HCT116 (cell line): Measurements from ENCODE around the gene HDAC10. TPM values are rescaled to one million over a fixed set of nuclear protein-coding genes. Genes with fewer than 3 reads are reported as not detected.
A peak's percentile ranks its signal among the peaks of the same experiment; 100 is the strongest.

ENCODE experiments used
- ATAC-seq: fragments of 200-7000 bp; cut with Tn5 transposase; 2 replicates; pipeline ENCODE4 v1.9.1; 2020; ENCODE audit warnings: mild to moderate bottlenecking, moderate library complexity
- BruUV-seq: library from RNA; stranded (reverse); fragments of 400-500 nt; replicated peaks from 2 replicates; lab custom pipeline; 2021; lab: Mats Ljungman, UMichigan
- CTCF ChIA-PET: fragments of 300-600 bp; sonication (Branson Sonifier 250); formaldehyde crosslinking; loops from one replicate; lab custom pipeline; 2021; ENCODE audit warnings: antibody characterized with exemption; lab: Charles Lee
- POLR2A ChIA-PET: fragments of 300-600, 350-600 bp; sonication (Branson Sonifier 250); formaldehyde crosslinking; loops from one replicate; lab custom pipeline; 2021; ENCODE audit warnings: antibody characterized with exemption; lab: Charles Lee
- RAD21 ChIA-PET, 2 experiments: fragments of 300-600 bp; sonication (Branson Sonifier 250); formaldehyde crosslinking; loops; one replicate each; lab custom pipeline; 2023; ENCODE audit warnings: low total read pairs in 2 of 2; ENCODE audit not compliant: uncharacterized antibody in 2 of 2, unreplicated experiment in 2 of 2, low non-redundant PET in 1 of 2; lab: Charles Lee
- DNase-seq: peaks from one replicate; pipeline ENCODE4 v3.0.0-alpha.2; 2010; ENCODE audit warnings: low read depth, low spot score
- H2AFZ ChIP-seq: fragments of 200-600 bp; shearing (Covaris generic), sonication (generic); 2 replicates; pipeline ENCODE4 v1.6.1; 2017; ENCODE audit warnings: low read depth, mixed run types, mixed read lengths, antibody characterized with exemption, low read length; ENCODE audit not compliant: poor library complexity, severe bottlenecking
- H3K27ac ChIP-seq: 2 replicates; pipeline ENCODE4 v1.5.1; 2012; ENCODE audit warnings: low read depth, low read length
- H3K27me3 ChIP-seq: fragments of 200-600 bp; sonication (generic); 2 replicates; pipeline ENCODE4 v1.6.1; 2016; ENCODE audit warnings: mixed run types, low read length, mixed read lengths; ENCODE audit not compliant: insufficient read depth
- H3K36me3 ChIP-seq, 2 experiments: fragments of 200-500 bp in 1 of 2; fragments of 200-600 bp in 1 of 2; sonication (Bioruptor generic) in 1 of 2; sonication (generic) in 1 of 2; 2 replicates each; pipeline versions ENCODE4 v1.5.1 to v1.6.1; 2014 to 2016; ENCODE audit warnings: low read length in 2 of 2, inconsistent platforms in 1 of 2, mixed read lengths in 1 of 2, mixed run types in 1 of 2; ENCODE audit not compliant: insufficient read depth in 2 of 2, control insufficient read depth in 1 of 2
- H3K4me1 ChIP-seq, 2 experiments: fragments of 200-600 bp in 1 of 2; sonication (generic) in 1 of 2; 2 replicates each; pipeline versions ENCODE4 v1.5.1 to v1.6.1; 2012 to 2017; ENCODE audit warnings: low read length in 2 of 2, inconsistent platforms in 1 of 2, mild to moderate bottlenecking in 1 of 2, mixed read lengths in 1 of 2, mixed run types in 1 of 2, moderate library complexity in 1 of 2; ENCODE audit not compliant: insufficient read depth in 2 of 2, control insufficient read depth in 1 of 2
- H3K4me2 ChIP-seq: fragments of 200-600 bp; sonication (generic); 2 replicates; pipeline ENCODE4 v1.6.1; 2017; ENCODE audit warnings: mixed run types, low read length, mixed read lengths
- H3K4me3 ChIP-seq, 2 experiments: fragments of 200-600 bp in 1 of 2; sonication (generic) in 1 of 2; replicated peaks in 1 of 2; 2 replicates each; pipeline ENCODE4 v1.5.1; 2011 to 2016; ENCODE audit warnings: low read length in 2 of 2, control low read depth in 1 of 2, low read depth in 1 of 2, mild to moderate bottlenecking in 1 of 2, mixed read lengths in 1 of 2, mixed run types in 1 of 2
- H3K79me2 ChIP-seq: fragments of 200-600 bp; sonication (generic); 2 replicates; pipeline ENCODE4 v1.6.1; 2017; ENCODE audit warnings: mild to moderate bottlenecking, mixed run types, low read length, moderate library complexity, mixed read lengths; ENCODE audit not compliant: insufficient read depth
- H3K9ac ChIP-seq: fragments of 200-600 bp; sonication (generic); 2 replicates; pipeline ENCODE4 v1.6.1; 2016; ENCODE audit warnings: low read length, mixed read lengths
- H3K9me2 ChIP-seq: fragments of 200-600 bp; sonication (generic), shearing (Covaris generic); 2 replicates; pipeline ENCODE4 v1.6.1; 2017; ENCODE audit warnings: mixed run types, mild to moderate bottlenecking, moderate library complexity; ENCODE audit not compliant: insufficient read depth
- H3K9me3 ChIP-seq, 2 experiments: fragments of 200-500 bp in 1 of 2; fragments of 200-600 bp in 1 of 2; sonication (Bioruptor generic) in 1 of 2; sonication (generic) in 1 of 2; 2 replicates each; pipeline ENCODE4 v1.6.1; 2014 to 2017; ENCODE audit warnings: low read length in 2 of 2, mixed read lengths in 2 of 2, inconsistent platforms in 1 of 2, low read depth in 1 of 2, mild to moderate bottlenecking in 1 of 2, mixed run types in 1 of 2, moderate library complexity in 1 of 2; ENCODE audit not compliant: control insufficient read depth in 1 of 2, insufficient read depth in 1 of 2
- H4K20me1 ChIP-seq: fragments of 200-600 bp; sonication (generic), shearing (Covaris generic); 2 replicates; pipeline ENCODE4 v1.6.1; 2017; ENCODE audit warnings: mixed run types, mild to moderate bottlenecking, moderate library complexity; ENCODE audit not compliant: insufficient read depth
- ATF3 ChIP-seq: IDR thresholded peaks from 2 replicates; pipeline ENCODE4 v1.6.1; 2012
- CBX3 ChIP-seq: IDR thresholded peaks from 2 replicates; pipeline ENCODE4 v1.6.1; 2012; ENCODE audit warnings: low read depth
- CEBPB ChIP-seq: IDR thresholded peaks from 2 replicates; pipeline ENCODE4 v1.6.1; 2012; ENCODE audit warnings: low read depth
- ELF1 ChIP-seq: IDR thresholded peaks from 2 replicates; pipeline ENCODE4 v1.6.1; 2012; ENCODE audit warnings: low read depth, borderline replicate concordance
- MAX ChIP-seq: IDR thresholded peaks from 2 replicates; pipeline ENCODE4 v1.6.1; 2012
- POLR2A ChIP-seq: IDR thresholded peaks from 2 replicates; pipeline ENCODE4 v1.7.0; 2011; ENCODE audit warnings: borderline replicate concordance; ENCODE audit not compliant: insufficient read depth, insufficient read length; ENCODE audit errors: extremely low read depth
- POLR2AphosphoS5 ChIP-seq: IDR thresholded peaks from 2 replicates; pipeline ENCODE4 v1.6.1; 2011; ENCODE audit warnings: mild to moderate bottlenecking, low read depth, low read length, moderate library complexity
- RAD21 ChIP-seq: IDR thresholded peaks from 2 replicates; pipeline ENCODE4 v1.6.1; 2012; ENCODE audit warnings: low read depth, mild to moderate bottlenecking
- SIN3A ChIP-seq: IDR thresholded peaks from 2 replicates; pipeline ENCODE4 v1.6.1; 2012; ENCODE audit warnings: low read depth
- SRF ChIP-seq: IDR thresholded peaks from 2 replicates; pipeline ENCODE4 v1.6.1; 2012; ENCODE audit warnings: low read depth
- TCF7L2 ChIP-seq: IDR thresholded peaks from 2 replicates; pipeline ENCODE4 v1.7.0; 2011; ENCODE audit warnings: borderline replicate concordance, inconsistent platforms; ENCODE audit not compliant: insufficient read depth, insufficient read length; ENCODE audit errors: extremely low read depth
- YY1 ChIP-seq: IDR thresholded peaks from 2 replicates; pipeline ENCODE4 v1.6.1; 2011; ENCODE audit warnings: low read length, low read depth, moderate library complexity, mild to moderate bottlenecking; ENCODE audit not compliant: insufficient replicate concordance; ENCODE audit errors: extremely low read depth
- ZBTB33 ChIP-seq: IDR thresholded peaks from 2 replicates; pipeline ENCODE4 v1.6.1; 2011; ENCODE audit warnings: mild to moderate bottlenecking, low read length, moderate library complexity; ENCODE audit not compliant: insufficient replicate concordance; ENCODE audit errors: extremely low read depth
- intact Hi-C: fragments of 100-400 bp; cut with micrococcal nuclease; formaldehyde crosslinking; loops from 2 replicates; pipeline ENCODE4 v1.10.0; 2022
- total RNA-seq: library from RNA; stranded (reverse); gene quantifications from one replicate; pipeline ENCODE4 v1.2.1, GENCODE V29; 2021; ENCODE audit not compliant: unreplicated experiment

Gene HDAC10
- total RNA-seq, 1 experiment from 2014 or later = 67.5 TPM

GRCh38 chr22:50242406-50242949, 8.6 kb downstream of the HDAC10 start:
- Histone ChIP-seq H3K27me3 (no peaks in the 10 kb centered on the region), H3K27ac (no peak overlapping the region), H3K4me2 (peak overlapping the region; percentile 92; the same call in 1 of the 2 replicates), H3K9me2 (no peaks in the 10 kb centered on the region), H2AFZ (no peak overlapping the region), H4K20me1 (no peaks in the 10 kb centered on the region)
- CTCF ChIA-PET = interaction anchor here (0.7 kb wide), 1 partner anchor 310 kb away, joined by 5 read pairs; no protein-coding TSS in a partner anchor
- POLR2A ChIA-PET = no interaction called here
- intact Hi-C loops = no loop called here
- DNase-seq = no peak
- BruUV-seq = no TSS peak
- TF ChIP-seq ZBTB33 = no peak
- no peak for TF ChIP-seq SIN3A
- TF ChIP-seq SRF = no peak
- TF ChIP-seq YY1 = no peak
- no peak for TF ChIP-seq RAD21
- TF ChIP-seq TCF7L2 = no peak
- TF ChIP-seq CBX3 = no peak
- TF ChIP-seq POLR2AphosphoS5 = no peak
- TF ChIP-seq ELF1 = no peak
- TF ChIP-seq MAX = no peak
- no peak for TF ChIP-seq ATF3
- no peak for TF ChIP-seq CEBPB
- TF ChIP-seq POLR2A = no peak
- TF ChIP-seq, all 23 proteins: peak for 0
- RAD21 ChIA-PET = no interaction called here
- H3K9me3 ChIP-seq = no peaks in the 10 kb centered on the region
- H3K9ac ChIP-seq = no peak overlapping the region
- H3K4me1 ChIP-seq = peaks cover 17 to 41% of the 10 kb centered on the region in 2 experiments
- H3K36me3 ChIP-seq = peaks cover 7 to 27% of the 10 kb centered on the region in 2 experiments; a peak in 2 of 4 replicates
- no peak overlapping the region for H3K4me3 ChIP-seq
- H3K79me2 ChIP-seq = peaks cover 90% of the 10 kb centered on the region
- ATAC-seq = no peak
